B cell (primary cell): ENCODE measurements around the gene MYO1B.

Source experiments
- EZH2 ChIP-seq: IDR thresholded peaks from 2 replicates; pipeline ENCODE4 v1.6.1; 2012; ENCODE audit warnings: borderline replicate concordance, low read depth, mild to moderate bottlenecking, moderate library complexity, low read length; ENCODE audit not compliant: insufficient read depth, poor library complexity, severe bottlenecking
- TF ChIP-seq, protein P1 (sequence below): fragments of 200-600 bp; IDR thresholded peaks from one replicate; pipeline ENCODE4 v1.8.0; 2022; ENCODE audit warnings: antibody characterized with exemption, mild to moderate bottlenecking

DNA sequence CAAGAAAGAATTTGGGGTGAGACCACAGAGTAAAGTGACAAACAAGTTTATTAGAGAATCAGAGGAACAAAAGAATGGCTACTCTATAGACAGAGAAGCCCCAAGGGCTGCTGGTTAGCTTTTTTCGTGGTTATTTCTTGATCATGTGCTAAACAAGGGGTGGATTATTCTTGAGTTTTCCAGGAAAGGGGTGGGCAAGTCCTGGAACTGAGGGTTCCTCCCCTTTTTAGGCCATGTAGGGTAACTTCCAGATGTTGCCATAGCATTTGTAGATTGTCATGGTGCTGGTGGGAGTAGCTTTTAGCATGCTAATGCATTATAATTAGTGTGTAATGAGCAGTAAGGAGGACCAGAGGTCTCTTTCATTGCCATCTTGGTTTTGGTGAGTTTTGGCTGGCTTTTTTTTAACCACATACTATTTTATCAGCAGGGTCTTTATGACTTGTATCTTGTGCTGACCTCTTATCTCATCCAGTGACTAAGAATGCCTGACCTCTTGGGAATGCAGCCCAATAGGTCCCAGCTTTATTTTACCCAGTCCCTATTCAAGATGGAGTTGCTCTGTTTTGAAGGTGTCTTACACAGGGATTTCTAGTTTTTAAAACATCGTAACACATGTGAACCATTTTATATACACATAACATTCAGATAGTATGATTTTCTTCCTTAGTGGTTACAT is 77.8 kb downstream of the MYO1B start:
- TF ChIP-seq, protein P1, sequence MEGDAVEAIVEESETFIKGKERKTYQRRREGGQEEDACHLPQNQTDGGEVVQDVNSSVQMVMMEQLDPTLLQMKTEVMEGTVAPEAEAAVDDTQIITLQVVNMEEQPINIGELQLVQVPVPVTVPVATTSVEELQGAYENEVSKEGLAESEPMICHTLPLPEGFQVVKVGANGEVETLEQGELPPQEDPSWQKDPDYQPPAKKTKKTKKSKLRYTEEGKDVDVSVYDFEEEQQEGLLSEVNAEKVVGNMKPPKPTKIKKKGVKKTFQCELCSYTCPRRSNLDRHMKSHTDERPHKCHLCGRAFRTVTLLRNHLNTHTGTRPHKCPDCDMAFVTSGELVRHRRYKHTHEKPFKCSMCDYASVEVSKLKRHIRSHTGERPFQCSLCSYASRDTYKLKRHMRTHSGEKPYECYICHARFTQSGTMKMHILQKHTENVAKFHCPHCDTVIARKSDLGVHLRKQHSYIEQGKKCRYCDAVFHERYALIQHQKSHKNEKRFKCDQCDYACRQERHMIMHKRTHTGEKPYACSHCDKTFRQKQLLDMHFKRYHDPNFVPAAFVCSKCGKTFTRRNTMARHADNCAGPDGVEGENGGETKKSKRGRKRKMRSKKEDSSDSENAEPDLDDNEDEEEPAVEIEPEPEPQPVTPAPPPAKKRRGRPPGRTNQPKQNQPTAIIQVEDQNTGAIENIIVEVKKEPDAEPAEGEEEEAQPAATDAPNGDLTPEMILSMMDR, result no peak
- no peak for TF ChIP-seq EZH2
